Mucosa of descending colon (tissue), 3 donors: Measurements from ENCODE around the gene HEPHL1. TPM values are rescaled to one million over a fixed set of nuclear protein-coding genes. Genes with fewer than 3 reads are reported as not detected.

Experiments used
- ATAC-seq: fragments of 200-7000 bp; cut with Tn5 transposase; one replicate; pipeline ENCODE4 v1.9.1; 2020; ENCODE audit warnings: mild to moderate bottlenecking, moderate library complexity
- DNase-seq, 3 donors: peaks; one replicate each; pipeline ENCODE4 v3.0.0-alpha.2; 2020
- H3K36me3 ChIP-seq: fragments of 200-600 bp; one replicate; pipeline ENCODE4 v1.8.0; 2021; ENCODE audit warnings: low read depth, mild to moderate bottlenecking
- H3K4me1 ChIP-seq: fragments of 200-600 bp; one replicate; pipeline ENCODE4 v1.8.0; 2021; ENCODE audit warnings: low read depth, mild to moderate bottlenecking
- H3K4me3 ChIP-seq: fragments of 200-600 bp; one replicate; pipeline ENCODE4 v1.8.0; 2021; ENCODE audit warnings: mild to moderate bottlenecking
- H3K9me3 ChIP-seq: fragments of 200-600 bp; one replicate; pipeline ENCODE4 v1.8.0; 2021; ENCODE audit warnings: mild to moderate bottlenecking
- intact Hi-C, 2 donors: fragments of 100-400 bp; cut with DNase I in 1 of 2; cut with micrococcal nuclease in 1 of 2; formaldehyde crosslinking; loops; one replicate each; pipeline versions ENCODE4 v1.11.0 to v1.11.1; 2022; cut with DNase I, micrococcal nuclease
- total RNA-seq, 3 donors: library from RNA; stranded (reverse); fragmentation: NEBNext Ultra II Directional in 2 of 3; extraction: Animal tissue kit (Norgen Biotek cat#: 25700) in 2 of 3; gene quantifications; one replicate each; pipeline versions ENCODE4 v1.2.1 to v1.2.4, GENCODE V29; 2021 to 2023
- TF ChIP-seq, protein P1 (sequence below): fragments of 200-600 bp; IDR thresholded peaks from one replicate; pipeline ENCODE4 v1.8.0; 2022; ENCODE audit warnings: antibody characterized with exemption, mild to moderate bottlenecking
- donor health status: DM: no; HTN: no; CAD: no; lungs with moderate emphysema.
- donor health status: DM: no; HTN: no; CAD: no.
- donor health status: DM: no; HTN: yes; CAD: no.

Gene HEPHL1
- total RNA-seq, 3 donors from 2014 or later = 0.06 TPM; not detected in 2

DNA sequence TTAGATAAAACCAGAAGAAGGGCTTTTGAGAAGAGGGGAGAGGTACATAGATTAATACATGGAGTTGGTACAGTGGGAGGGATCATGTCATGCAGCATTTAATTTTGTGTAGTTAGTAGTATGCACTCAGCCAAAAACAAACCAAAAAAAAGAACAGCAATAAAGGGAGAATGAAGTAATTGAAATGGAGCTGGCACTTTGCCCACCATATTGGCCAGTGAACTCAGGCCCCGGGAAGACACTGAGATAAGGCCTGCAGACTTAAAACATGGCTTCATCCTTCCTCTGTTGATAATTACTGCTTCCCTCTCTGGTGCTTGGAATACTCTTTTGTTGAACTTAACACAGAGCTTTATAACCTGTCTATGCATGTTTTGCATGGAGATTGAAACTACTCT, 110.6 kb downstream of the HEPHL1 start:
- ATAC-seq = no peak

DNA sequence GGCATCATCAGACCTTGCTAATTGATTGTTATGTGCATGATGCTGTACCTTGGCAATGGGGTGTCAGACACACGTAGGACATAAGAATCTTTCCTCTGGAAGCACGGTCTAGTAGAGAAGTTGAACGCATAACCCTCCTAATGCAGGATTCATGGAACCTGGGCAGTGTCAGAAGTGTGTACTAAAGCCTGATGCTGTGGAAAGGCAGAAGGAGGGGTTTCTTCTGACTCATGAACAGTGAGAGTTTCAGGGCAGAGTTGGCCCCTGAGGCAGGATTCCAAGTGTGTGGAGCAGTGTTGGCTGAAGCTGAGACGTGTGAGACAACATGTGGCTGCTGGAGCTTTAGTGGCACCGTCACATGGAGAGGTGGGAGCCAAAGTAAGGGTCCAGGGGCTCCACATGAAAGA, 111.0 kb downstream of the HEPHL1 start:
- intact Hi-C loops = no loop called here

More for the DNA sequence above, 110.6 kb downstream of the HEPHL1 start:
- H3K4me1 ChIP-seq = peaks cover 31% of the 10 kb centered on the region
- DNase-seq = peak in 1 of 3 donors; percentile 23
- TF ChIP-seq, protein P1, sequence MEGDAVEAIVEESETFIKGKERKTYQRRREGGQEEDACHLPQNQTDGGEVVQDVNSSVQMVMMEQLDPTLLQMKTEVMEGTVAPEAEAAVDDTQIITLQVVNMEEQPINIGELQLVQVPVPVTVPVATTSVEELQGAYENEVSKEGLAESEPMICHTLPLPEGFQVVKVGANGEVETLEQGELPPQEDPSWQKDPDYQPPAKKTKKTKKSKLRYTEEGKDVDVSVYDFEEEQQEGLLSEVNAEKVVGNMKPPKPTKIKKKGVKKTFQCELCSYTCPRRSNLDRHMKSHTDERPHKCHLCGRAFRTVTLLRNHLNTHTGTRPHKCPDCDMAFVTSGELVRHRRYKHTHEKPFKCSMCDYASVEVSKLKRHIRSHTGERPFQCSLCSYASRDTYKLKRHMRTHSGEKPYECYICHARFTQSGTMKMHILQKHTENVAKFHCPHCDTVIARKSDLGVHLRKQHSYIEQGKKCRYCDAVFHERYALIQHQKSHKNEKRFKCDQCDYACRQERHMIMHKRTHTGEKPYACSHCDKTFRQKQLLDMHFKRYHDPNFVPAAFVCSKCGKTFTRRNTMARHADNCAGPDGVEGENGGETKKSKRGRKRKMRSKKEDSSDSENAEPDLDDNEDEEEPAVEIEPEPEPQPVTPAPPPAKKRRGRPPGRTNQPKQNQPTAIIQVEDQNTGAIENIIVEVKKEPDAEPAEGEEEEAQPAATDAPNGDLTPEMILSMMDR = no peak
- no peaks in the 10 kb centered on the region for H3K9me3 ChIP-seq
- intact Hi-C loops = no loop called here
- H3K36me3 ChIP-seq = no peaks in the 10 kb centered on the region
- H3K4me3 ChIP-seq = no peak overlapping the region

DNA sequence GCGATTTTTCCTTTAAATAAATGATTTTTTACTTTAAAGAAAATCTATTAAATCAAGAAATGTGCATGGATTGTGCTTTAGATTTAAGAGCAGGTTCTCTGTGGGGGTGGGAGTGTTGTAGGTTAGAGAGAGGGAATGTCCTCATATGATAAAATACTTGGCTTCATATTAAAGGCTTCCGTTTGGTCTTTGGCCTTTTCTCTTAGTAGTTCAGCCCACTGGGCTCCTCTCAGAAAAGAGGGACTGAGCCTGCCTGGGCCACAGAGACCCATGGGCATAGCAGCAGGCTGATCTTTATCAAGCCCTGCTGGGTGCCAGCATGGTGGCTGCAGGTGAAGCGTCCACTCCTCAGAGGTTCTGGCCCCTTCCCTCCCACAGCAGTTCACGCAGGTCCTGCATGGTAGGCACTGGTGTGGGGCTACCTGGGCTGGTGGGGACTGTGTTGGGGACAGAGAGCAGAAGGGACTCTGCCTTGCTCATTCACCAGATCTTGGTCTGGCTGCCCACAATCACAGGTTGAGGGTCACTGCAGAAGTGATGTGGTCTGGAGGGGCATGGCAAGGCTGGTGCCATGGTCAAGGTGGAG, 111.8 kb downstream of the HEPHL1 start:
- no peak overlapping the region for H3K4me3 ChIP-seq
- DNase-seq (no peak), ATAC-seq (no peak)
- no peaks in the 10 kb centered on the region for H3K9me3 ChIP-seq
- H3K4me1 ChIP-seq = peaks cover 26% of the 10 kb centered on the region
- no peaks in the 10 kb centered on the region for H3K36me3 ChIP-seq
- intact Hi-C loops = no loop called here
- TF ChIP-seq, protein P1 = no peak

More for the DNA sequence above, 111.0 kb downstream of the HEPHL1 start:
- ATAC-seq (no peak), DNase-seq (no peak)
- Histone ChIP-seq H3K9me3 (no peaks in the 10 kb centered on the region), H3K4me3 (no peak overlapping the region), H3K4me1 (peaks cover 31% of the 10 kb centered on the region), H3K36me3 (no peaks in the 10 kb centered on the region)
- TF ChIP-seq, protein P1 = no peak

DNA sequence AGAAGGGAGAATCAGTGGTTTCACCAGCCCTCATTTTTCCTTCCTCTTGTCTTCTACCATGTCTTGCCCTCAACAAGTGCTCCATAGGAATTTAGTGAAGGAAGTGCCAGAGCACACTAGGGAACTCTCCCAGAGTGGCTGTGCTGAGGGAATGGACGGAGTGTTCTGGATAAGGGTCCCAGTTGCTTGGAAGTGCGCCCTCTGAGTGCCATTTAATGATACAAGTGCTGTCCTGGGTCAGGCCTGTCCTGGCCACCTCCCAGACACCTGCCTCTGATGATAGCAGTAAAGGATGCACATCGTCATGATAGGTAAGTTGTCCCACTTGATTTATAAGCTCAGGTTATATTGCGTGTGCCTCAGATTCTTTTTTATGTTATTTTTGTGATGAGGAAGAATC, 112.6 kb downstream of the HEPHL1 start:
- ATAC-seq (no peak), DNase-seq (no peak)
- Histone ChIP-seq H3K9me3 (no peaks in the 10 kb centered on the region), H3K4me3 (no peak overlapping the region), H3K36me3 (no peaks in the 10 kb centered on the region), H3K4me1 (peaks cover 22% of the 10 kb centered on the region)
- TF ChIP-seq, protein P1 = no peak
- intact Hi-C loops = no loop called here

DNA sequence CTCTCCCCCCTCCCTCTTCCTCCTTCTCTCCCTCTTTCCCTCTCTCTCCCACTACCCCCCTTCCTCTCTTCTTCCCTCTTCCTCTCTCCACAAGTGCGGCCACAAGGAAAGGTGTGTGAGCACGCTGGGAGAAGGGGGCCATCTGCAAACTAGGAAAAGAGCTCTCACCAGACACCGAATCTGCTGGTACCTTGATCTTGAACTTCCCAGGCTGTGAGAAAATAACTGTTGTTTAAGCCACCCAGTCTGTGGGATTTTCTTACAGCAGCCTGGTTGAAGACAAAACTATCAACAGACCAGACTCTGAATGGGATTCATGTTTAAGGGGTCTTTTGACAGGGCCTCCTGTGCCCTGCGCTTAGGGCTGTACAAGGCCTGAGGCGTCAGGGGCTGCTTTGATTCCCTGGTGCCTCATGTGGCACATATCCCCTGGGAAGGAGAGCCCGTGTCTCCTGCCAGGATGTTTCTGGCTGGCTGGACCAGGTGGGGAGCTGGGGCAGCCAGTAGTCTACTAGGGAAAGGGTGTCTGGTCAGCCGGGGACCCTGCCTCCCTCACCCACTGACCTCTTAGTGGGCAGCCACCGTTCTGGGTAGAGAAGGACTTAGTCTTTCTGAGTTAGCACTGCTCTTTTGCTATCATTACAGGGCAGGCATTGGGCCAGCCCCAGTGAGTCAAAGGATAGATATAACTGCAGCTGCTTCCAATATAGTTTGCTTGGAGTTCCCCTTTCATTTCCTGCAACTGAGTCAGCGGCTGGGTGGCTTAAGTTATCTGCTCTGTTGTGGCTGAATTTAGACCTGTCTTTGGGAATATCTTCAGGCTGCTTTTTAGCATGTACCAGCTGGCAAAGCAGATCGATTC, 113.7 kb downstream of the HEPHL1 start:
- Histone ChIP-seq H3K4me1 (peaks cover 21% of the 10 kb centered on the region), H3K36me3 (no peaks in the 10 kb centered on the region), H3K4me3 (no peak overlapping the region), H3K9me3 (no peaks in the 10 kb centered on the region)
- peak in 2 of 3 donors; percentile 39 to 62 for DNase-seq
- intact Hi-C loops = no loop called here
- TF ChIP-seq, protein P1 = no peak
- ATAC-seq = peak; percentile 67
